Mesendoderm (in vitro differentiated cells): ENCODE measurements around the gene HSF2.

ENCODE experiments used
- DNase-seq: peaks from one replicate; pipeline ENCODE4 v3.0.0; 2013
- H2AK5ac ChIP-seq: 2 replicates; pipeline ENCODE4 v1.6.1; 2013; ENCODE audit warnings: low read length, inconsistent platforms
- H2BK120ac ChIP-seq: 2 replicates; pipeline ENCODE4 v1.6.1; 2013; ENCODE audit warnings: low read depth, mild to moderate bottlenecking, low read length, moderate library complexity, mixed read lengths
- H2BK15ac ChIP-seq: replicated peaks from 2 replicates; pipeline ENCODE4 v1.6.1; 2013; ENCODE audit warnings: low read depth, mild to moderate bottlenecking, moderate library complexity
- H2BK5ac ChIP-seq: 2 replicates; pipeline ENCODE4 v1.6.1; 2013; ENCODE audit warnings: low read length, inconsistent platforms
- H3K18ac ChIP-seq: 2 replicates; pipeline ENCODE4 v1.6.1; 2013; ENCODE audit warnings: mild to moderate bottlenecking, low read length, mixed read lengths
- H3K23ac ChIP-seq: one replicate; pipeline ENCODE4 v1.6.1; 2013; ENCODE audit warnings: low read length
- H3K27ac ChIP-seq: 2 replicates; pipeline ENCODE4 v1.5.1; 2013; ENCODE audit warnings: low read depth, mild to moderate bottlenecking, inconsistent platforms, low read length, moderate library complexity
- H3K27me3 ChIP-seq: 2 replicates; pipeline ENCODE4 v1.6.1; 2013; ENCODE audit warnings: low read length, control low read depth, mild to moderate bottlenecking, inconsistent platforms; ENCODE audit not compliant: insufficient read depth, poor library complexity
- H3K36me3 ChIP-seq: 2 replicates; pipeline ENCODE4 v1.6.1; 2013; ENCODE audit warnings: low read length, inconsistent platforms; ENCODE audit not compliant: control insufficient read depth, insufficient read depth
- H3K4ac ChIP-seq: one replicate; pipeline ENCODE4 v1.6.1; 2013; ENCODE audit warnings: low read depth, mild to moderate bottlenecking, low read length, moderate library complexity
- H3K4me1 ChIP-seq: 2 replicates; pipeline ENCODE4 v1.6.1; 2013; ENCODE audit warnings: low read depth, low read length, inconsistent platforms; ENCODE audit not compliant: control insufficient read depth
- H3K4me2 ChIP-seq: 2 replicates; pipeline ENCODE4 v1.6.1; 2013; ENCODE audit warnings: low read length
- H3K4me3 ChIP-seq: 2 replicates; pipeline ENCODE4 v1.5.1; 2013; ENCODE audit warnings: mild to moderate bottlenecking, low read length
- H3K56ac ChIP-seq: one replicate; pipeline ENCODE4 v1.6.1; 2013; ENCODE audit warnings: low read length
- H3K79me1 ChIP-seq: 2 replicates; pipeline ENCODE4 v1.6.1; 2013; ENCODE audit warnings: low read length, inconsistent platforms
- H3K79me2 ChIP-seq: 2 replicates; pipeline ENCODE4 v1.6.1; 2013; ENCODE audit warnings: mild to moderate bottlenecking, low read length; ENCODE audit not compliant: control insufficient read depth, insufficient read depth
- H3K9ac ChIP-seq: 2 replicates; pipeline ENCODE4 v1.6.1; 2013; ENCODE audit warnings: low read length, inconsistent platforms
- H4K5ac ChIP-seq: one replicate; pipeline ENCODE4 v1.6.1; 2013; ENCODE audit warnings: low read length
- H4K8ac ChIP-seq: one replicate; pipeline ENCODE4 v1.6.1; 2013; ENCODE audit warnings: low read depth, mild to moderate bottlenecking, control low read depth, low read length, moderate library complexity
- WGBS: extraction: QIAGEN DNeasy Blood & Tissue Kit; methylation state at CpG from one replicate; pipeline ENCODE4 v1.1.7; 2013; ENCODE audit warnings: low lambda C conversion rate, missing lambda C conversion rate; ENCODE audit not compliant: insufficient coverage; ENCODE audit errors: extremely low coverage; 5-methylcytosine and 5-hydroxymethylcytosine counted together

HSF2 gene

DNA sequence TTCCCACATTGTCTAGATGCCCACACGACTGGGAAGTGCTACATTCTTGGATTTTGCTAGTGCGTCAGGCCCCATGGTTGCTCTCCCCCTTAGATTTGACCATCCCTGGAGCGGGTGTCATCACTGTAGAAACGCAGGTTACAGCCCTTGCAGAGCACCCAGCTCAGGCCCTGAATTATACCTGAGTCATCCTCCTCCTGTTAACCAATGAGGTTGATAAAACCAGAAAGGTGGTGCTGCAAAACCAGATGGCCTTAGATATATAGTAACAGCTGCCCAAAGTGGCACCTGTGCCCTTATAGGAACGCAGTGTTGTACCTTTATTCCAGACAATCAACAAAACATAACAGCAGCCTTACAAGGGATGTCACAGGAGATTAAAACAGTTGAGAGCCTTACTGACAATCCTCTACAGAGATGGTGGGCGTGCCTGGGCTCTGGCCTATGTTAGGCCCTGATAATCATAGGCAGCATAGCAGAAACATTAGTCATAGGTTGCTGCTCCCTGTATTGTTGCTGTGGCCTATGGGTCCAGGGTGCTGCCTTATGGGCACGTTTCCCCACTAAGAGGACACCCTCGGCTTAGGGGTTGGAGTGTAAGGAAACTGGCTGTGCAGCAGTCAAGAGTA, 33.6 kb upstream of the HSF2 start:
- no peak overlapping the region for H2BK5ac ChIP-seq
- no peaks in the 10 kb centered on the region for H3K79me2 ChIP-seq
- no peak overlapping the region for H3K56ac ChIP-seq
- H3K9ac ChIP-seq, result no peak overlapping the region
- H3K4ac ChIP-seq, result no peak overlapping the region
- no peak overlapping the region for H2BK120ac ChIP-seq
- H3K79me1 ChIP-seq, result no peaks in the 10 kb centered on the region
- no peak overlapping the region for H2AK5ac ChIP-seq
- H3K36me3 ChIP-seq, result no peaks in the 10 kb centered on the region
- no peak overlapping the region for H3K23ac ChIP-seq
- no CpG with 5 or more reads among the region's 8 CpGs for WGBS
- H3K27ac ChIP-seq, result no peak overlapping the region
- H2BK15ac ChIP-seq, result no peak overlapping the region
- no peaks in the 10 kb centered on the region for H3K27me3 ChIP-seq
- no peak overlapping the region for H4K8ac ChIP-seq
- no peak overlapping the region for H4K5ac ChIP-seq
- no peak overlapping the region for H3K18ac ChIP-seq
- H3K4me1 ChIP-seq, result no peaks in the 10 kb centered on the region
- H3K4me2 ChIP-seq, result no peak overlapping the region
- no peak overlapping the region for H3K4me3 ChIP-seq
- no peak for DNase-seq

DNA sequence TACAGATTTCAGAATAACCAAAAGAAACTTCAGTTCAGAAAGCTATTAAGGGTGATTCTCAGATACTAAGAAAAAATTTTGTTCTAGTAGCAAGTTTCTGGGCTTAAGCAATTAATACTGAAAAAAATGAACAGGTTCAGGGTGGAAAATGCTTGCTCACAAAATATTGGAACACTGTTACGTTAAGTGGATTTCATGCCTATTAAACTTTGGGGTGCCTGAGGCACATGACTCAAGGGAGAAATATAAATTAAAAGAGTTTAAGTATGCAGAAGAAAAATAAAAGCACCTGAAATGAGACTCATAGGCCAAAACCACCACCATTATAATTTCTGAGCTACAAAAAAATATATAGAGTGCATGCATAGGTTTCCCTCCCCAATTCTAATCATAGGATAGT, 32.3 kb upstream of the HSF2 start:
- no peaks in the 10 kb centered on the region for H3K79me2 ChIP-seq
- H3K4me2 ChIP-seq, result no peak overlapping the region
- H2BK15ac ChIP-seq, result no peak overlapping the region
- no CpG with 5 or more reads among the region's 1 CpG for WGBS
- no peaks in the 10 kb centered on the region for H3K79me1 ChIP-seq
- H2BK5ac ChIP-seq, result no peak overlapping the region
- no peak overlapping the region for H2AK5ac ChIP-seq
- no peak overlapping the region for H3K56ac ChIP-seq
- no peak overlapping the region for H2BK120ac ChIP-seq
- no peak overlapping the region for H3K23ac ChIP-seq
- H4K5ac ChIP-seq, result no peak overlapping the region
- no peaks in the 10 kb centered on the region for H3K36me3 ChIP-seq
- H3K4me1 ChIP-seq, result no peaks in the 10 kb centered on the region
- H3K27ac ChIP-seq, result no peak overlapping the region
- no peaks in the 10 kb centered on the region for H3K27me3 ChIP-seq
- H3K4me3 ChIP-seq, result no peak overlapping the region
- no peak overlapping the region for H4K8ac ChIP-seq
- DNase-seq, result no peak
- no peak overlapping the region for H3K9ac ChIP-seq
- H3K4ac ChIP-seq, result no peak overlapping the region
- no peak overlapping the region for H3K18ac ChIP-seq

DNA sequence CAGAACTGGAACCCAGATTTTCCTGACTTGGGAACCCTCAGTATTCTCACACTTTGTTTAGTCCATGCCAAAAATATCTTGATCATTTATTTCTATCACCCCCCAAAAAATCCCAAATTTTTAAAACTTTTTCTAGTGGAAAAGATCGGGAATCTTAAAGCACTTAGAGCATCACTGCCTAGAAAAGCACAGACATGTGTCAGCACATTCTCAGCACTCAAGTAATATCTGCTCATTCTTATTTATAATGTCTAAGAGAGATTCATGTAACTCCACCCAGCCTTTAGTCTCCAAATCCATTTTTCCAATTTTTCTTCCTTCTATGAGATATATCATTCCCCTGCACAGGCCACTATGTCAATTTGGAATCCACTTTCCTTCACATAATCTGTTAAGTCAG, 29.9 kb upstream of the HSF2 start:
- H4K8ac ChIP-seq, result no peak overlapping the region
- WGBS, result no CpG with 5 or more reads among the region's 1 CpG

GRCh38 chr6:122372647-122373046, 26.8 kb upstream of the HSF2 start:
- Histone ChIP-seq H2BK120ac (no peak overlapping the region), H3K4me2 (no peak overlapping the region), H3K36me3 (no peaks in the 10 kb centered on the region), H3K56ac (no peak overlapping the region), H2BK5ac (no peak overlapping the region), H3K79me2 (no peaks in the 10 kb centered on the region), H3K9ac (no peak overlapping the region), H3K23ac (no peak overlapping the region), H2BK15ac (no peak overlapping the region), H3K4me3 (no peak overlapping the region), H4K8ac (no peak overlapping the region), H4K5ac (no peak overlapping the region), H3K79me1 (no peaks in the 10 kb centered on the region), H3K4ac (no peak overlapping the region), H3K27ac (no peak overlapping the region), H2AK5ac (no peak overlapping the region), H3K27me3 (no peaks in the 10 kb centered on the region), H3K18ac (no peak overlapping the region), H3K4me1 (no peaks in the 10 kb centered on the region)
- WGBS, result no CpG with 5 or more reads among the region's 2 CpGs
- peak; percentile 10 for DNase-seq

More for the DNA sequence above, 29.9 kb upstream of the HSF2 start:
- Histone ChIP-seq H4K5ac (no peak overlapping the region), H3K18ac (no peak overlapping the region), H3K56ac (no peak overlapping the region), H3K23ac (no peak overlapping the region), H3K9ac (no peak overlapping the region), H2BK5ac (no peak overlapping the region), H2BK120ac (no peak overlapping the region), H3K4me3 (no peak overlapping the region), H3K79me2 (no peaks in the 10 kb centered on the region), H3K36me3 (no peaks in the 10 kb centered on the region), H3K4me2 (no peak overlapping the region), H3K4me1 (no peaks in the 10 kb centered on the region), H2BK15ac (no peak overlapping the region), H3K4ac (no peak overlapping the region), H3K79me1 (no peaks in the 10 kb centered on the region), H3K27me3 (no peaks in the 10 kb centered on the region), H3K27ac (no peak overlapping the region), H2AK5ac (no peak overlapping the region)
- DNase-seq, result no peak

GRCh38 chr6:122374307-122374706, 25.1 kb upstream of the HSF2 start:
- no peak overlapping the region for H3K18ac ChIP-seq
- no peak overlapping the region for H4K8ac ChIP-seq
- no peak overlapping the region for H2AK5ac ChIP-seq
- no peak for DNase-seq
- no peaks in the 10 kb centered on the region for H3K79me2 ChIP-seq
- H3K36me3 ChIP-seq, result no peaks in the 10 kb centered on the region
- no peak overlapping the region for H3K4me3 ChIP-seq
- no peaks in the 10 kb centered on the region for H3K27me3 ChIP-seq
- WGBS, result no CpG with 5 or more reads among the region's 2 CpGs
- H3K4me1 ChIP-seq, result no peaks in the 10 kb centered on the region
- H3K4me2 ChIP-seq, result no peak overlapping the region
- H3K79me1 ChIP-seq, result no peaks in the 10 kb centered on the region
- H4K5ac ChIP-seq, result no peak overlapping the region
- H2BK120ac ChIP-seq, result no peak overlapping the region
- no peak overlapping the region for H2BK5ac ChIP-seq
- H3K4ac ChIP-seq, result no peak overlapping the region
- no peak overlapping the region for H3K23ac ChIP-seq
- H3K56ac ChIP-seq, result no peak overlapping the region
- no peak overlapping the region for H2BK15ac ChIP-seq
- no peak overlapping the region for H3K27ac ChIP-seq
- H3K9ac ChIP-seq, result no peak overlapping the region

DNA sequence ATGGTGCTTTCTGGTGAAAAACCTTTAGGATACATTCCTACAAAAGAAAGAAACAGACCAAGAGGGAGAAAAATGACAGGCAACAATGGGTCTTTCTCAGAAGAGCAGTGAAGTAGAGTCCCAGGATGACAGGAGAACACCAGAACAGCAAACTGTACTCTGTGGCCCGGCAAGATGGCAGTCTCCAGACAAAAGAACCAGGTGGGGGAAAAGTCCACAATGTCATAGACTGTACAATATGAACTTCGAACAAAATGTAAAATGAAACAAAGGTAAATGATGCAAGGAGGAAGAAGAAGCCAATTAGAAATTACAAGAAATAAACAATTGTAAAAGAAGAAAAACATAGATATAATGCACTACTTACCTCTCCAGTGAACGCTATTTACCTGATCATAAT, 23.2 kb upstream of the HSF2 start:
- Histone ChIP-seq H2BK15ac (no peak overlapping the region), H4K8ac (no peak overlapping the region), H3K4me3 (no peak overlapping the region), H3K79me1 (no peaks in the 10 kb centered on the region), H3K56ac (no peak overlapping the region), H3K9ac (no peak overlapping the region), H4K5ac (no peak overlapping the region), H3K23ac (no peak overlapping the region), H2BK120ac (no peak overlapping the region), H3K27ac (no peak overlapping the region), H3K18ac (no peak overlapping the region), H3K4ac (no peak overlapping the region), H2AK5ac (no peak overlapping the region), H3K27me3 (no peaks in the 10 kb centered on the region), H2BK5ac (no peak overlapping the region), H3K4me1 (no peaks in the 10 kb centered on the region), H3K79me2 (no peaks in the 10 kb centered on the region), H3K36me3 (no peaks in the 10 kb centered on the region), H3K4me2 (no peak overlapping the region)
- no peak for DNase-seq
- WGBS, result no CpG with 5 or more reads among the region's 3 CpGs
